ENCODE measurements around the gene SLC2A1. TPM values are rescaled to one million over a fixed set of nuclear protein-coding genes. Genes with fewer than 3 reads are reported as not detected.

Gene SLC2A1
- total and polyA plus RNA-seq, 10 donors, result 18.3 to 142 (median 32.4) TPM

GRCh38 chr1:42965378-42965777 lies 6.7 kb upstream of the SLC2A1 start:
- no peak for DNase-seq
- H3K27me3 ChIP-seq (replicated peaks in 1 of 7), result peaks cover 0 to 32% (median 0%) of the 10 kb centered on the region in 7 donors
- peaks cover 0 to 35% (median 6%) of the 10 kb centered on the region in 6 donors for H3K4me1 ChIP-seq
- H3K4me3 ChIP-seq, result no peak overlapping the region
- TF ChIP-seq POLR2AphosphoS5 (IDR thresholded peaks at IDR 0.05) (no peak), CTCF (IDR thresholded peaks at IDR 0.05 in 8 of 11, conservative IDR thresholded peaks at IDR 0.05 in 3 of 11) (no peak), POLR2A (IDR thresholded peaks at IDR 0.05) (no peak)
- no peaks in the 10 kb centered on the region for H3K9me3 ChIP-seq
- H3K36me3 ChIP-seq, result no peaks in the 10 kb centered on the region
- intact Hi-C loops (cut with DNase I; ENCODE audit: low total_unique reads), result no loop called here
- 86 to 100% (median 91%) methylated on average over 1 of the region's 1 CpG for WGBS, 5 donors
- no peak overlapping the region for H3K27ac ChIP-seq

- TF ChIP-seq POLR2AphosphoS5 (IDR thresholded peaks at IDR 0.05), result no peak
- no peak for TF ChIP-seq POLR2A (IDR thresholded peaks at IDR 0.05)
- no peak for TF ChIP-seq CTCF (IDR thresholded peaks at IDR 0.05 in 8 of 11, conservative IDR thresholded peaks at IDR 0.05 in 3 of 11)
- Histone ChIP-seq H3K4me1 (peaks cover 4 to 46% (median 13%) of the 10 kb centered on the region in 6 donors), H3K4me3 (no peak overlapping the region), H3K27ac (no peak overlapping the region), H3K27me3 (replicated peaks in 1 of 7) (peaks cover 0 to 43% (median 7%) of the 10 kb centered on the region in 7 donors), H3K36me3 (no peaks in the 10 kb centered on the region), H3K9me3 (no peaks in the 10 kb centered on the region)
- intact Hi-C loops (cut with DNase I; ENCODE audit: low total_unique reads), result no loop called here
- DNase-seq, result no peak
- 85 to 93% (median 88%) methylated on average over 19 of the region's 19 CpGs for whole genome bisulfite sequencing, 5 donors
Observed at GRCh38 chr1:42964044-42964812, 5.6 kb upstream of the SLC2A1 start.

- Histone ChIP-seq H3K36me3 (no peaks in the 10 kb centered on the region), H3K4me1 (peaks cover 6 to 54% (median 17%) of the 10 kb centered on the region in 6 donors), H3K27ac (no peak overlapping the region), H3K4me3 (no peak overlapping the region), H3K27me3 (replicated peaks in 1 of 7) (peaks cover 0 to 50% (median 7%) of the 10 kb centered on the region in 7 donors), H3K9me3 (no peaks in the 10 kb centered on the region)
- TF ChIP-seq POLR2AphosphoS5 (IDR thresholded peaks at IDR 0.05), result no peak
- no peak for TF ChIP-seq POLR2A (IDR thresholded peaks at IDR 0.05)
- no peak for TF ChIP-seq CTCF (IDR thresholded peaks at IDR 0.05 in 8 of 11, conservative IDR thresholded peaks at IDR 0.05 in 3 of 11)
- no peak for DNase-seq
- intact Hi-C loops (cut with DNase I; ENCODE audit: low total_unique reads), result no loop called here
- 21 to 28% (median 26%) methylated on average over 9 of the region's 9 CpGs for WGBS, 5 donors
Observed at GRCh38 chr1:42963378-42964043, 4.8 kb upstream of the SLC2A1 start.
